ENCODE measurements around the gene RPRD1A.

GRCh38 chr18:36078751-36079529, 11.6 kb upstream of the RPRD1A start:
- TF ChIP-seq CTCF (optimal IDR thresholded peaks at IDR 0.05 in 1 of 3, IDR thresholded peaks at IDR 0.05 in 1 of 3, conservative IDR thresholded peaks at IDR 0.05 in 1 of 3; ENCODE audit: extremely low read depth in 1 of 3, insufficient read depth in 2 of 3, low read length in 3 of 3) (no peak), EZH2 (IDR thresholded peaks at IDR 0.05; ENCODE audit: low read length) (no peak)

Data from keratinocyte (primary cell).